Measurements from ENCODE around the gene RPS15. TPM values are rescaled to one million over a fixed set of nuclear protein-coding genes. Genes with fewer than 3 reads are reported as not detected.
A peak's percentile ranks its signal among the peaks of the same experiment; 100 is the strongest.

Gene RPS15
- total RNA-seq, 1 donor from 2014 or later, result 1,045 TPM

GRCh38 chr19:1409204-1410005, 28.8 kb upstream of the RPS15 start:
- DNase-seq (ENCODE audit: low read depth), result no peak
- Histone ChIP-seq H3K9me3 (ENCODE audit: insufficient read depth, low read depth, low read length) (no peaks in the 10 kb centered on the region), H4K20me1 (ENCODE audit: insufficient read depth, low read length) (peaks cover 59% of the 10 kb centered on the region), H3K27ac (ENCODE audit: low read depth, low read length) (peak overlapping the region; percentile 87), H3K4me3 (ENCODE audit: insufficient read depth, low read depth, low read length) (peak overlapping the region; percentile 84), H3K4me1 (ENCODE audit: insufficient read depth, low read length) (peaks cover 43% of the 10 kb centered on the region), H2AFZ (ENCODE audit: low read depth, low read length) (no peak overlapping the region), H3K27me3 (ENCODE audit: insufficient read depth, low read length) (no peaks in the 10 kb centered on the region), H3K4me2 (ENCODE audit: low read length) (peak overlapping the region; percentile 96), H3K9ac (ENCODE audit: low read length) (peak overlapping the region; percentile 93), H3K79me2 (ENCODE audit: insufficient read depth, low read length) (peaks cover 68% of the 10 kb centered on the region), H3K36me3 (ENCODE audit: insufficient read depth, low read length) (peaks cover 7% of the 10 kb centered on the region)
- H3K36me3 Mint-ChIP-seq (ENCODE audit: low read depth, unreplicated experiment), result peaks cover 4% of the 10 kb centered on the region
- no peaks in the 10 kb centered on the region for H3K27me3 Mint-ChIP-seq (ENCODE audit: low read depth, unreplicated experiment)
- TF ChIP-seq, protein P1, sequence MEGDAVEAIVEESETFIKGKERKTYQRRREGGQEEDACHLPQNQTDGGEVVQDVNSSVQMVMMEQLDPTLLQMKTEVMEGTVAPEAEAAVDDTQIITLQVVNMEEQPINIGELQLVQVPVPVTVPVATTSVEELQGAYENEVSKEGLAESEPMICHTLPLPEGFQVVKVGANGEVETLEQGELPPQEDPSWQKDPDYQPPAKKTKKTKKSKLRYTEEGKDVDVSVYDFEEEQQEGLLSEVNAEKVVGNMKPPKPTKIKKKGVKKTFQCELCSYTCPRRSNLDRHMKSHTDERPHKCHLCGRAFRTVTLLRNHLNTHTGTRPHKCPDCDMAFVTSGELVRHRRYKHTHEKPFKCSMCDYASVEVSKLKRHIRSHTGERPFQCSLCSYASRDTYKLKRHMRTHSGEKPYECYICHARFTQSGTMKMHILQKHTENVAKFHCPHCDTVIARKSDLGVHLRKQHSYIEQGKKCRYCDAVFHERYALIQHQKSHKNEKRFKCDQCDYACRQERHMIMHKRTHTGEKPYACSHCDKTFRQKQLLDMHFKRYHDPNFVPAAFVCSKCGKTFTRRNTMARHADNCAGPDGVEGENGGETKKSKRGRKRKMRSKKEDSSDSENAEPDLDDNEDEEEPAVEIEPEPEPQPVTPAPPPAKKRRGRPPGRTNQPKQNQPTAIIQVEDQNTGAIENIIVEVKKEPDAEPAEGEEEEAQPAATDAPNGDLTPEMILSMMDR (IDR thresholded peaks at IDR 0.05; ENCODE audit: insufficient read depth, low read depth, low read length), result no peak
- no peak for TF ChIP-seq EZH2 (IDR thresholded peaks at IDR 0.05; ENCODE audit: insufficient read depth, low read length)
- no peak for FAIRE-seq
- H3K4me1 Mint-ChIP-seq (ENCODE audit: low read depth, unreplicated experiment), result peaks cover 35% of the 10 kb centered on the region
- H3K9me3 Mint-ChIP-seq (ENCODE audit: unreplicated experiment), result no peaks in the 10 kb centered on the region
- H3K4me3 Mint-ChIP-seq (ENCODE audit: unreplicated experiment), result peak overlapping the region; percentile 97
- peak overlapping the region; percentile 96 for H3K27ac Mint-ChIP-seq (ENCODE audit: unreplicated experiment)

GRCh38 chr19:1410136-1410786, 27.9 kb upstream of the RPS15 start:
- H3K9me3 ChIP-seq (ENCODE audit: insufficient read depth, low read depth, low read length), result no peaks in the 10 kb centered on the region
- FAIRE-seq (no peak), DNase-seq (ENCODE audit: low read depth) (peak; percentile 65)
- H3K27ac ChIP-seq (ENCODE audit: low read depth, low read length), result peak overlapping the region; percentile 36
- H3K27me3 Mint-ChIP-seq (ENCODE audit: low read depth, unreplicated experiment), result no peaks in the 10 kb centered on the region
- H3K9ac ChIP-seq (ENCODE audit: low read length), result peak overlapping the region; percentile 93
- no peak overlapping the region for H2AFZ ChIP-seq (ENCODE audit: low read depth, low read length)
- peaks cover 77% of the 10 kb centered on the region for H3K79me2 ChIP-seq (ENCODE audit: insufficient read depth, low read length)
- no peaks in the 10 kb centered on the region for H3K9me3 Mint-ChIP-seq (ENCODE audit: unreplicated experiment)
- H3K36me3 Mint-ChIP-seq (ENCODE audit: low read depth, unreplicated experiment), result peaks cover 4% of the 10 kb centered on the region
- H3K4me1 ChIP-seq (ENCODE audit: insufficient read depth, low read length), result peaks cover 49% of the 10 kb centered on the region
- peak overlapping the region; percentile 96 for H3K4me2 ChIP-seq (ENCODE audit: low read length)
- TF ChIP-seq, protein P1 (IDR thresholded peaks at IDR 0.05; ENCODE audit: insufficient read depth, low read depth, low read length), result no peak
- no peak for TF ChIP-seq EZH2 (IDR thresholded peaks at IDR 0.05; ENCODE audit: insufficient read depth, low read length)
- peaks cover 7% of the 10 kb centered on the region for H3K36me3 ChIP-seq (ENCODE audit: insufficient read depth, low read length)
- H3K4me3 Mint-ChIP-seq (ENCODE audit: unreplicated experiment), result peak overlapping the region; percentile 97
- H4K20me1 ChIP-seq (ENCODE audit: insufficient read depth, low read length), result peaks cover 66% of the 10 kb centered on the region
- H3K27ac Mint-ChIP-seq (ENCODE audit: unreplicated experiment), result peak overlapping the region; percentile 9
- H3K4me1 Mint-ChIP-seq (ENCODE audit: low read depth, unreplicated experiment), result peaks cover 39% of the 10 kb centered on the region
- peak overlapping the region; percentile 84 for H3K4me3 ChIP-seq (ENCODE audit: insufficient read depth, low read depth, low read length)
- no peaks in the 10 kb centered on the region for H3K27me3 ChIP-seq (ENCODE audit: insufficient read depth, low read length)
